GM21825 (cell line): ENCODE measurements around the gene FYTTD1.
A peak's percentile ranks its signal among the peaks of the same experiment; 100 is the strongest.

ENCODE experiments used
- ATAC-seq: cut with Tn5 transposase; IDR thresholded peaks from one replicate; pipeline ENCODE4 v1.9.1; 2021; ENCODE audit warnings: mild to moderate bottlenecking, moderate library complexity; ENCODE audit not compliant: unreplicated experiment

FYTTD1 gene

DNA sequence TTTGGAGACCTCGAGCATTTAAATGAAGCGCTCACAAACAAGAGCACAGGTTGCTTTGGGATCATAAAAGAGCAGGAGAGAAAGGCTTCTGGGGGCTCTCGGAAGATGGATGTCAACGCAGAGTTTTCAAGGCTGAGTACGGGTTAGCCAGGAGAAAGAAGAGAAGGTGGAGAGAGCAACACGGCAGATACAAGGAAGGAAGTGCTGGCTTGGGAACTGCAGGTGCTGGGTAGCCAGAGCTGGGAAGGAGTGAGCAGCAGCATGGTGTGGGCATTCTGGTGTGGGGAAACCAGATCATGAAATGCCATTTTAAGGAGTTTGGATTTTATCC, 12.4 kb upstream of the FYTTD1 start:
- ATAC-seq: no peak

DNA sequence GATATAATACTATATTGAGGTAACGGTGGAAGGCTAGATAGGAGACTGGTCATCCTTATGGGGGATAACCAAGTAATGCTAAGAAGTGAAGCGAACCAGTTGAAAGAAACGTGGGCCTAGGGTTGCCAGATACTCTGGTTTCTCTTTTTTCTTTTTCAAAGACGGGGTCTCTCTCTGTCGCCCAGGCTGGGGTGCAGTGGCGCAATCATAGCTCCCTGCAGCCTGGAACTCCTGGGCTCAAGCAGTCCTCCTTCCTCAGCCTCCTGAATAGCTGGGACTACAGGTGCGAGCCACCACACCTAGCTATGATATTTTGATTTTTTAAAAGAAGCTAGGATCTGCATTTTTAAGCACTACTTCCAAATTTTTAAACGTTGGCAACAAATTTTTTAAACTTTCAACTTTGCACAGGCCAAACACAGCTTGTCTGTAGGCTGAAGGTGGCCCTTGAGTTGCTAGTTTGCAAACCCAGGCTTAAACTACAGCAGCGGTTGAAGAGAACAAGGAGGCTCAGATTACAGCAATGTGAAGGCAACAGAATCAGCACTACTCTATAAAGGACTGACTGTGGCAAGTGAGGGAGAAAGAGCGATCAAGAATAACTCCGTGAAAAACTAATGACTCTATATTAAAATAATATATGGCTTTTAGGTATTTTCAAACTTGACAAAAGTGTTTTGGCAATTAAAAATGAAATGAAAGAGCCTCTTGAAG, 11.8 kb upstream of the FYTTD1 start:
- ATAC-seq: no peak

DNA sequence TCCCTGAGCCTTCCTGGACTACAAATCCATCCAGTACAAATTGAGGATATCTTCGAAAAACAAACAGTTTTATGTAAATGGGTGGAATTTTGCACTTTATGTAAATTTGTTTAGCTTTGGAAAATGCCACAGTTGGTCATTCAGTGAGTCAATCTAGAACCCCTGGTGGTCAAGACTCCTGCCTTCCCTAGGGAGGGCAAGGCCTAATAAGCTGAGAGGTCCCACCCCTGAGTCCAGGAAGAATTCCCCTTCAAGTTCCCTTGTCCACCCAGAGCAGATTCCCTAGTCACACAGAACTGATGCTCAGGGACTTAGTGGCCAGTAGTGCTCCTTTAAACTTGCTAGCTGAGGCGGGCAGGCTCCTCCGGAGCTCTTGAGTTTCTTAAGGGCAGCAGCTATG, 6.9 kb upstream of the FYTTD1 start:
- no peak for ATAC-seq

DNA sequence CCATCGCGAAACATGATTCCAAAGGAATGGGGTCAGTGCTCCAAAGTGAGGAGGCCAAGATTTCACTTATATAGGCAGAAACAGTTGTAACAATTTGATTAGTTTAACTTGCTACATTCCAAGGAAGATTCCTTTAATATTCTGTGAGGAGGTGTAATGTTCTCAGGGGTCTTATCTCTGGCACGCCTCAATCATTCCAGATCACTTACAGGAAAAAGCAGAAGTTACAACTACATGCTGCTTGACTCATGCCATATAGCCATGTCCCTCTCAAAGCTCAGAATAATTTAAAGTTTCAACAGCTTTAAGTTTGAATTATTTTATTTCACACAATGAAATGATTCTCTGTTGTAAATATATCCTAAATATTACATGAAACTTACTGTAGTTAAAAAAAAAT, 3.5 kb upstream of the FYTTD1 start:
- no peak for ATAC-seq

DNA sequence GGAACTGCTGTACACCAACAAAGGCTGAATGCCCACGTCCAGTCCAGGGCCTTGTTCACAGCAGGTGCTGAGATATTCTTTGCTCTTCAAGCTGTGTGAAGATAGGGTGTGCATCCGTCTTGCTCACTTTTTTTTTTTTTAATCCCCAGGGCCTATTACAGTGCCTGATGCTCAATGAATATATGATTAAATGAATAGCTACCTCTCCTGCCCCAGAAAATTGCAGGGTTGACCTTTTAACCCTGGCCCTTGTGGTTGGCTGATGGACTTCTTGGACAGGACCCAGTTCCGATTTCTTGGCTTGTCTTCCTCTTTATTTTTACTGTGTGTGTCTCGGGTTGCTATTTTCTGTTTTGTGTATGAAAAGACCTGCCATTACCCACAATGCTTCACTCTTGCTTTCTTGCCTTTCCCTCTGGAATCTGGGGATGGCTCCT, 2.9 kb upstream of the FYTTD1 start:
- no peak for ATAC-seq

DNA sequence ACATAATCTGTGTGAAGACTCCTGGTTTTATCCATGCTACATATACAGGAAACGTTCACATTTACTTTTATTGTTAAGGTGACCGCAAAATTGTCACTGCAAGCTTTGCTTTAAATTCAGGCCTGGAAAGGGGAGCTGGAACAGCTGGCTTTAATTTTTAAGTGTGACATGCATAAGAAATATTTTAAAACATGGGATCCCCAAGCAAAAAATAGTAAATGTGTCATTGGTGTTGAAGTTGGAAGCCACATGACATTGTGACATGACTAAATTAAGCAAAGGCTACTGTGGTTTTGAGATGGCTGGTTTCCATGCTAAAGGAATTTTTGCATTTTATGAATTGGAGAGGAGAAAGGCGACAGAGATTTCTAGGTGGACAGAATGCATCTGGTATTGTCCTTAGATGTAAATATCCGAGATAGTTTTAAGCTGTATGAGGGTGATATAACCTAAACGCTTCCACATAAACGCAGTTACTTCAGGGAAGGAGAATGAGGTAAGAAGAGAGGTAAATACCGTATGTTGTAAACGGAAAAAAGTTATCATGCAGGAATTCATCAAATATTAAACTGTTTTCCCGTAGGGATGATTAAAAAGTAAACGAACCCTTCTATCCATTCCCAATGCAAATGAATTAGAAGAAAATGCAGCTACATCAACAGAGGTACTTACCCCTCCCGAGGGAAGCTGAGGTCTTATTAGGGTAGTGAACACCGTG, 927 bp upstream of the FYTTD1 start:
- no peak for ATAC-seq

DNA sequence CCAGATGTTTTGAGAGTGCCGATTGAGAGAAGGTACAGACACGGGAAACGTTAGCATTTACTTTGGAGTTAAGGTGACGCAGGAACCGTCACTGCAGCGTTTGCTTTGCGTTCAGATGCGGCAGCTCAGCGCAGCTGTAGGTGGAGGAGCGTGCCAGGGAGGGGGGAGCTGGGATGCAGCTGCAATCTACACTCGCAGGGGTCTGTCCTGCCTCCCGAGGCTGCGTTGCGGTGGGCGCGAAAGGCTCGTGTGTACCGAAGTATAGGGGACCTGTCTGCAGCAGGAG, 425 bp upstream of the FYTTD1 start:
- ATAC-seq: peak; percentile 21

DNA sequence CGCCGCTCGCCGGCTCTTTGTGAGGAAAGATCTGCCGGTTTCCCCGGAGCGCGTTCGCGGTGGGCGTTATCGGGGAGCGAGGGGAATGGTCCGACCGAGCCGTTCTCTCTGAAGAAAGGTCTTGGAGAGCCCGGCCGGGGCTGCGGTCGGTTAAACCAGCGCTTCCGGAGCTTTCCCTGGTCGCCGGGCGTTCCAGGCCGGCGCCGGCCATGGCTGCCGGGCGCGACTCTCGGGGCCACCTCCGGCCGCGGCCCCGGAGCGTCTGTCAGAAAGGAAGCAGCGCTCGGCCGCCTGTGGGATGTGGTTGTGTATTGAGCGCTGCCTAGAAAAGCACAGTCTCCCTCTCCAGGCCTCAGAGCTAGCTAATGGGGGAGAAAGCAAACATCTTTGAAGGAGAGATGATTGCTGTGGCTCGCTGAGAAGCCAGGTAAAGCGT, 731 bp downstream of the FYTTD1 start:
- peak; percentile 39 for ATAC-seq

DNA sequence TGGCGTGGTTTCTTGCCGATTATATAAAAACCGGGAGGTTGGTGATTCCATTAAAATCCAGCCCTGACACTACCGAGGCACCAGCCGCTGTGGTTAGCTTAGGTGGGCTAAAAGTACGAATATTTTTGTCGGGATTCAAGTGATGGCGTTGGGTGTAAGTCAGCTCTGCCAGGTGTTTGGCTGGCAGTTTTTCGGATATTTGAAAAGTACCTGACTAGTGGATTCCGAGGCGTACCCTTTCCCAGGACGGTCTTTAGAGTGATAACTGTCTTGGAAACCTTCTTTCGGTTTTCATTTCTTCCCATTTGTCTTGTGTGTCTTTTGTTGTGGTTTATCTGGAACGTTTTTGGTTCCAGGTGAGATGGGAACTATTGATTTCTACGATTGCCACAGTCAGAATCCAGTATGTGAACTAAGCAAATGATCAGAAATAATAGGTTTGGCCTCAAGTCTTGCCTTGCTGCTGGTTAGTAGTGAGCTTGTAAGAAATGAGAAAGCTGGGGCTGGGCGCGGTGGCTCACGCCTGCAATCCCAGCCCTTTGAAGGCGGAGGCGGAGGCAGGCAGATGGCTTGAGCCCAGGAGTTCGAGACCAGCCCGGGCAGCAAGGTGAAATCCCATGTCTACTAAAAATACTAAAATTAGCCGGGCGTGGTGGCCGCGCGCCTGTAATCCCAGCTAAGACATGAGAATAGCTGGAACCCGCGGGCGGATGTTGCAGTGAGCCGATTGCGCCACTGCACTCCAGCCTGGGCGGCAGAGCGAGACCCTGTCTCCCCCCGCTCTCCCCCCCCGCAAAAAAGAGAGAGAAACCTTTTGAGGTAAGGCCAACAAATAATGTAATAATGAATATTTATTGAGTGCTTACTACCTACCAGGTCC, 1.4 kb downstream of the FYTTD1 start:
- ATAC-seq: no peak

DNA sequence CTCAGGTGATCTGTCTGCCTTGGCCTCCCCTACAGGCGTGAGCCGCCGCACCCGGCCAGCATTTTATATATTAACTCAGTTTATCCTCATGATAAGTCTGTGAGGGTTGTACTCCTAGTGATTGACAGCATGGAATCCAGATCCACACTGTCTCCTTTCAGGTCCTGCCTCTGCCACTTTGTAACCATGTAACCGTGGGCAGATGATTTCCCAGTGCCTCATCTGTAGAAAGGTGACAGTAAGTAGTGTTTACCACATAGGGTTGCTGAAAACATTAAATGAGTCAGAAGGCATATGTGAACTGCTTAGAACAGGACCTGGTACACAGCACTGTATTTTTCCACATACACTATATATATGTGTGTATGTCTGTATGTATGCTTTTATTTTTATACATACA, 2.4 kb downstream of the FYTTD1 start:
- no peak for ATAC-seq

DNA sequence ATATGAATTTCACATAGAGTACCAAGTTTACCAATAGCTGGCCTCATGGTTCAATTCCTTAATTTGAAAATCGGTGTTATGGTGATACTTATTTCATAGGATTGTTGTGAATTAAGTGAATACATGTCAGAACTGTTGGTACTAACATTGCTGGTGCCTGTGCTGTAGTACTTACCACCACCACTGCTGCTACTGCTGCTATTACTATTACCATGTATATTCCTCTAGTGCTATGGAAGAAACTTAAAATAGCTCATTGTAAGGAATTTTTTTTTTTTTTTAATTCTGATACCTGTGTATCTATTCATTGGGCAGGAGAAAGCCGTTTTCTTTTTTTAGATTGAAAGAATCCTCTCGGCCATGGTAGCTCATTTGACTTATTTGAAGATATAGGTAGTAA, 3.6 kb downstream of the FYTTD1 start:
- no peak for ATAC-seq

DNA sequence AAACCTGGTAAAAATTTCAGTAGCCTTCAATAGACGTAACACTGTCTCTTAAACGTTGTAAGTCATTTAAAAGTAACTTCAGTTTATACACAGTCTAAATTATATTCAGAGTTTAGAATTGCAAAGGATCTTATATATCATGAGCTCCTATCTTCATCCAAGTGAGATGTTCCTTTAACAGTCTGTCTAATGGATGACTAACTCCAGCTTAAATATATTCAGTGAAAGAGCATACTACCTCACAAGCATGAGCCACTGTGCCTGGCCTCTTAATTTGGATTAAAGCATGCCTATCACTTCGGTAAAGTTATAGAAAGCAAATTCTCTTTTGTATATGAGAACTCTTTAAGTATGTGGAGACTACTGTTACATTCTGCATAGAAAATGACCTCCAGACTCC, 7.0 kb downstream of the FYTTD1 start:
- ATAC-seq: no peak

DNA sequence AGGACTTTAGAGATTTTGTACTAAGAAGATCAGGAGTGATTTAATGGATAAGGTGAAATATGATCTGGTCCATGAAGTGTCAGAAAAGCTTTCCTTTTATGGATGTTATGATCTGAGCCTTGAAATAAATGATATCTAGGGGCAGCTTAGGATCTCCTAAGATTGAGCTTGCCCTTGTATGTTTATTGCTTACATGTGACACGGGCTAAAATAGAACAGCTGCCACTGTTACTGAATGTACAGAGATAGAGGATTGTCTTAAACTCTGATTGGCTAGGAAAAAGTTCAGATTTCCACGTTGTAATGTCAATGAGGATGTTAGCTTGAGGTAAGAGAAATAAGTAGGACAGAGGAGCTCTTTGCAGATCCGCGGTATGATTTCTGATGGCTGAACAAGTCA, 8.8 kb downstream of the FYTTD1 start:
- ATAC-seq: no peak

DNA sequence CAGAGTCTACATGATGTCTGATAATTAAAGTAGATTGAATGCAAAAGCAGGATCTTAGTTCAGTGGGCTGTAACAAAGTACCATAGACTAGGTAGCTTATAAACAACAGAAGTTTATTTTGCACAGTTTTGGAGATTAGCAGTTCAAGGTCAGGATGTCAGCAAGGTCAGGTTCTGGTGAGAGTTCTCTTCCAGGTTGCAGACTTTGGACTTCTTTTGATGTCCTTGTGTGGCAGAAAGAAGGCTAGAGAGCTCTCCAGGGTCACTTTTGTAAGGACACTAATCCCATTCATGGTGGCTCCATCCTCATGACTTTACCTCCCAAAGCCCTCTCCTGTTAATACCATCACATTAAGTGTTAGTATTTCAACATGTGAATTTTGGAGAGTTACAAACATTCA, 12.1 kb downstream of the FYTTD1 start:
- ATAC-seq: no peak

DNA sequence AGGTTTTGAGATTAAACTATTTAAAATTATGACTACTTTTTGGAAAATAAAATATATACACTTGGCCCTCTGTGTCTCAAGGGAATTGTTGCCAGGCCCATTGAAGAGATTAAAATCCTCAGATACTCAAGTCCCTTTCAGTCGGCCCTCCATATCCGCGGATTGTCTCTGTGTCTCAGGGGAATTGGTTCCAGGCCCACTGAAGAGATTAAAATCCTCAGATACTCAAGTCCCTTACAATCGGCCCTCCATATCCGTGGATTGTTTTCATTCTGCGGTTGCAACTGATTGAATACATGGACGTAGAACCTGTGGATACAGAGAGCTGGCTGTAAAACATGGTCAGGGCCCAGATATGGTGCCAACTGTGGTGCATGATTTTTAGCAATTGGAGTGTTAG, 25.6 kb downstream of the FYTTD1 start:
- no peak for ATAC-seq

DNA sequence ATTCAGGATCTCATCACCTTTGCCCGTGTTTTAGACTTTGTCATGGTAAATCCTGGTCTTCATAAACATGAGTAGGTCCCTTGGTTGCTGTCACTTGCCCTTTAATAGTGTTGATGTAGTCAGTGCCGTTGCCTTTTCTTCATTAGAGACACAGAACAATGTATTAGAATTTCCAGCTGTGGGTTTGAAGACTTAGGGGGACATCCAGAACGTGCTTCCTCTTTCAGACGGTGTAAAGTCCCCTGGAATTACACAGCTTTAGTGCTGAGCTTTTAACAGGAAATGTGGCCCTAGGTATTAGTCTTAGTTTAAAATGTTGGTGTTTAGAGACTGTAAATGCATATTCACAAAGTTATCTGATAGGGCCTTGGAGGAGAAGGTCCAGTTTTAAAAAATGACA, 32.5 kb downstream of the FYTTD1 start:
- peak; percentile 51 for ATAC-seq

DNA sequence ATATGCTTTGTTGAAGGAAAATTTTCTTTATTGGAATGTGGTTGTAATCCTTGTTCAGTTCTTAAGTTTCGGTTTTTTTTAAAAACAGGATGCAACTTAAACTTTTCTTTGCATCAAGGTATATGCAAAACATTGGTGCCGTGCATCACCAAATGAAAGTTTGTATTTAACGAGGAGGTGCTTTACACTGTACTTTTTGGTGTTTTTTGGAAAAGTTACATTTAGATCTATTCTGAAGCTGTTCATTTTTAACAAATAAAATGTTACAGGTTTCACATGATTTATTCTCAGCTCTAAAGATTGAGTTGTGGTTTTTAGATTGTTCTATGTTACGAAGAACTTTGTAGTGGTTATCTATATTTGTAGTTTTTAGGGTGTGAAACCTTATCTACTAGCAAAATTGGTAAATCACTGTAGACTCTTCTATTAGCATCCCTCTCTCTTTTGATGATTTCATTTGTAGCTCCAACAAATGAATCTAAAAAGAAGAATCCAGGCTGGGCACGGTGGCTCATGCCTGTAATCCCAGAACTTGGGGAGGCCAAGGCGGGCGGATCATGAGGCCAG, 34.4 kb downstream of the FYTTD1 start:
- no peak for ATAC-seq

DNA sequence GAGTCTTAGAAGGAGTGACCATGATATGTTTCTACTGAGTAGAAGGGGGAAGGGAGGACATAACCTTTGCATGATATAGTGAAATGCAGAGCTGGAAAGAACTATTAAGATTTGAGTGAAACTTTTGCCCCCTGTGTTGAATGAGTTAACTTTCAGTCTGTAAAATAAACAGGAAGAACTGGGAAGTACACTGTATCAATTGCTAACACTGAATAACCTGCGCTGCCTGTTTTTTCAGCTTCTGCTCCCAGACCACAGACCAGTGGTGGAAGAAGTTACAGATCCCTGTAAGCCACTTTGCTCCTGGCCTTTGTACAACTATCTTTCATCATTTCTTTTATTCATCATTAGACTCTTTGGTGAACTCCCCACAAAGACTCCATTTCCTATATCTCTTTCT, 37.7 kb downstream of the FYTTD1 start:
- no peak for ATAC-seq

DNA sequence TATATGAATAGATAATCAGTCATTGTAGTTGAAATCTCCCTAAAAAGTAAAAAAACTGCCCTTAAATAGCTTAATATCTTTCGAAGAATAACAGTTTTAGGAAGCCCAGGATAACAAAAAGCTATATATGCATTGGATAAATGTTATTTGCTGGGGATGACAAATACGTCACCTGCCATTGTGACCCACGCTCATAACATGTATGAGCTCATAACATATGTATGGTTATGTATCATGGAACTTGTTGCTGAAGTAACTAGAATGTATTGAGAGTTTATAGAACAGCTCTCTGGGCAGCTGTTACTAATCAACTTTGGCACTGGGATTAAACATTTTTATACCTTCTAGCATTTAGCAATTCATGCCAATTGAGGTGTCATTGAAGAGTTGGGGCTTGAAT, 39.6 kb downstream of the FYTTD1 start:
- no peak for ATAC-seq

DNA sequence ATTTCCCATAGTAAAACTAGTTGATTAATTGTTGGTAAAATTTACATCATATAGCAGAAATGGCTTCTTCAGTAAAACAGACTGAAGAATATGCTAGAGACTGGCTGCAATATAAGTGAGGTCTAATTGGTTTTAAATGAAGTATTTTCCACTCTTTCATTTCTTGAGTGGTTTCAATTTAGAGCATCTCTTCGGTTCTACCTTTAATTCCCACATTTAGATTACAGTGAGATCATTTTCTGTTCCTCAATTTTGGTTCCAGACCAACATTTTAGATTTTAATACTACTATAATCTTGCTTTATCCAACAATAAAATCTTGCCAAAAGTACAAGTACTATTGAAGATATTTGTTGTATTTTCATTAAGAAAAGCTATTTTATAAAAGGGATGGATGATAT, 40.4 kb downstream of the FYTTD1 start:
- ATAC-seq: no peak

DNA sequence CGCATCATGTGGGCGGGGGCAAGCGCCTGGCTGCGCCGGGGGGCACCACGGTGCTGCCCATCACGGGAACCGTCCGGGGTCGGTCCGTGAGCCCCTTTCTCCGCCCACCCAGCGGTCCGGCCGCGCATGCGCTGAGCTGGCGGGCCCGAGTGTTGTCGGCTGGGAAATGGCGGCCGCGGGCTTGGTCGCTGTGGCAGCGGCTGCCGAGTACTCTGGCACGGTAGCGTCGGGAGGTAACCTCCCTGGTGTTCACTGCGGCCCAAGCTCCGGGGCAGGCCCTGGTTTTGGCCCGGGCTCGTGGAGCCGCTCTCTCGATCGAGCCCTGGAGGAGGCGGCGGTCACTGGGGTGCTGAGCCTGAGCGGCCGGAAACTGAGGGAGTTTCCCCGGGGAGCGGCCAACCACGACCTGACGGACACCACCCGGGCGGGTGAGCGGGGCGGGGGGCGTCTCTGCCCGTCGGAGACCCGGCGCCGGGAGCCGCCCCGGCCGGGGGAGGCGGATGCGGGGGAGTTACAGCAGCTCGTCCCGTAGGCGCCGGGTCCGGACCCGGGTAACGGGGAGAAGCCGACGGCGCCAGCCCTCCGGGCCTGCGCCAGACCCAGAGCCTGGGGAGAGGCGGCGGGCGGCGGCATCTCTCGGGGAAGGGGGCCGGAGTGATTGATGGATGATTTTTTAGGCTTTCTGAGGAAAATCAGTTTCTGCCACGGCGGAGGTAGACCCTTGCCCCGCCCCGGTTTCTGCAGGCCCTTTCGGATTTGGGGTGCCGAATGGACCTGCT, 41.6 kb downstream of the FYTTD1 start, which contains the start of gene LRCH3:
Gene LRCH3, plus strand, starts transcription at position 142 of the 779 bp plus-strand sequence. Its CDS starts 25 bp downstream, at position 167.
- peak; percentile 78 for ATAC-seq
